GM19099 (cell line): ENCODE results near the gene PUSL1.

Experiments
- POLR2A ChIP-seq: IDR thresholded peaks from 3 replicates; pipeline ENCODE4 v1.6.1; 2011; ENCODE audit warnings: low read depth; ENCODE audit not compliant: insufficient read length; ENCODE audit errors: extremely low read depth

PUSL1 gene

DNA sequence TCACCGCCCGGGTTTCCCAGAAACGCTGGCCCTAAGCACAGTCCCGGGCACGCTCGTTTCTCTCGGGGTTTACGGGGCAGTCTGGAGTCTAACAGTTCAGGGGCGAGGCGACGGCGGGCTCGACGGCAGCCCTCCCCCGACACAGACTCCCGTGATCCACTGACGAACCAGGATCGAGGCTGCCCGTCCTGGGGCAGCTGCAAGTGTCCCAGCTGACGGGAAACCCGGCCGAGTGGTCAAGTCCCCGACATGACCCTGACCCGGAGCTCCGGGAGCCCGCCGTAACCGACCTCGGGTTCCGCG, 35.2 kb upstream of the PUSL1 start:
- TF ChIP-seq POLR2A = no peak

DNA sequence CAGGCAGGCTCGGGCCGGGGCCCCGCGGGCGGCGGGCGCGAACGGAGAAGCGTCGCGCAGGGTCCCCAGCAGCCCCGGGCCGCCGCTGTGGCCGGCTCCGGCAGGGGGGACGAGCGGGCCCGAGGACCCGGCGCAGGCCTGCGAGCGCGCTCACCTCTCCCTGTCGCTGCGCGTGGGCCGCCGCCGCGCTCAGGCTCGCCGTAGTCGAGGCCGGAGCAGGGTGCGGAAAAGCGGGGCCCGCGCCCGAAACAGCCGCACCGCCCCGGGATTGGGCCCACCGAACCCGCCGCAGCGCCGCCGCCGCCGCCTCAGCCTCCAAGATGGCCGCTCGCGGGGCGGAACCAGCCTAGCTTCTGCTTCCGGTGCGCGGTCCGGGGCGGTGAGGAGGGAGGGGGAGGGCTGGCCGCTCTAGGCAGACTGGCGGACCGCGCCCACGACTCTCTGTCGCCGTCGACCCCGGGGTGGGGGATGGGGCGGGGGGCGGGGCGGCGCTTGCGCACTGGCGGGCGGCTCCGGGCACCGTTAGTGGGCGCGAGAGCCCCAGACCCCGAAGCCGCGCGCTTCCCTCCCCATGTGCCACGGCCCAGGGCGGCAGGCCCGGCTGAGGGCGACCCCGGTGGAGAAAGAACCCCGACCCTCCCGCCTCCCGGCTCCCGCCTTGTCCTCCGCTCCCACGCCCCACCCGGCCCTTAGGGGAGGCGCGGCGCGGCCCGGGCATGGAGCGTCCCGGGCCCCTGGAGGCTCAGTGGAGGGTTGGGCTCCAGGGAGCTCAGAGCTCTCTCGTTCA, 34.7 kb upstream of the PUSL1 start, which contains the start of gene UBE2J2:
UBE2J2 (minus strand) TSS at position 343 of the 787 bp plus-strand sequence. CDS start 5,862 bp downstream, outside the sequence.
- peak; percentile 90 for TF ChIP-seq POLR2A

DNA sequence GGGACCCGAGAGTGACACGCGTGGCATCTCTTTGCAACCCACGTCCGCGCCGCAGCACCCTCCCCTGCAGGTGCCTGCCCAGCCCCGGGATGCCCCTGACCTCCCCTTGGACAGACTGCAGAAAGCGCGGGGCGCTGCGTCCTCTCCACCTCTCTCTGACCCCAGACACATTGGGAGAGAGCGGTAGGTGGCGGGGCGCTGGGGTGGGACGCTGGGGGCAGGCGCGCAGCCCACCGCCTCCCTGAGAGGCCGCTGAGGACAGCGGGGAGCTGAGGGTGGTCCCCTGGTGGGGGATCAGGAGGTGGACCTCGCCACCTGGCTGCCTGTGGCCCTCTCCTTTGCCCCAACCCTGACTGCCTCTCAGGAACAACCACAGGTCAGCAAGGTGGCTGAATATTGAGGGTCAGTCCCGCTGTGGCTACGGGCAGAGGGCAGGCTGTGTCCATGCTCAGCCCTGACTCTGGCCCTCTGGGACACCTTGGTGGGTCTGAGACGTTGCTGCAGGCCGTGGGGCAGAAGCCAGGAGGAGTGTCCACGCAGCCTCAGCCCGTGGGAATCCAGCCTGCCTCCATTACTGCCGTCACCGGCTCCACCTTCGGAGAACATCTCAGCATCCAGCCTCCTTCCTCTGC, 34.0 kb upstream of the PUSL1 start:
- no peak for TF ChIP-seq POLR2A

DNA sequence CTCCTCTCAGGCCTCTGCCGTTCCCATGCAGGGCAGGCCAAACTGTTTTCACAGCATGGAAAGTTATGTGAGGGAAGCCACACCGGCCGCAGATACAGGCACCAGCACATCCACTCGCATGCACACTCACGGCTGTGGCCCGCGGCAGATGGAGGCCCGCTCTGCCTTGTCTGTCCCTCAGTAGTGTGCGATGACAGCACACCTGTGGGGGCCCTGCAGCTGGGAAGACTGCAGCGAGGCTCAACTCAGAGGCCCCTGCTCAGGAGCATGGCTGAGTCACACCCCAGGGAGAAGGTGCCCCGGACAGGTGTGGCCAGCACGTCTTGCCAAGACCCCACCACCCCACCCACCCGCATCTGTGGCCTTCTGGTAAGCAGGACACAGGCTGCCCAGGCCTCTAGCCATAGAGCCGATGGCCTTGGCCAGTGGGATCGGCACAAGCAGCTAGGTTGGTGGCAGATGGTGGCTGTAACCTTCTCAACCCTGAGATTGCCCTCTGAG, 33.4 kb upstream of the PUSL1 start:
- TF ChIP-seq POLR2A = no peak

DNA sequence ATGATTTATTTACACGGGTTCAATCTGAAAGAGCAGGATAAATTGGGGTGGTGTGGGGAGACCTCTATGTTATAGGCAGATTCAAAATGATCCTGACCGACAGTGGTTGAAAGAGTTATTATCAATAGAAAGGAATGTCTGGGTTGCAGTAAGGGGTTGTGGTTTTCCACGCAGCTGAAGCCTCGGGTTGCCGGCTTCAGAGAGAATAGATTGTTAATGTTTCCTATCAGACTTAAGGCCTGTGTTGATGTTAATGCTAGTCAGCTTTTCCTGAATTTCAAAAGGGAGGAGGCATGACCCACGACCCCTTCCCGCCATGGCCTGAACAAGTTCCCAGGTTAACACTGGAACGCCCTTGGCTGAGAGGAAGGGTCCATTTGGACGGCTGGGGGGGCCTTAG, 32.6 kb upstream of the PUSL1 start:
- no peak for TF ChIP-seq POLR2A

DNA sequence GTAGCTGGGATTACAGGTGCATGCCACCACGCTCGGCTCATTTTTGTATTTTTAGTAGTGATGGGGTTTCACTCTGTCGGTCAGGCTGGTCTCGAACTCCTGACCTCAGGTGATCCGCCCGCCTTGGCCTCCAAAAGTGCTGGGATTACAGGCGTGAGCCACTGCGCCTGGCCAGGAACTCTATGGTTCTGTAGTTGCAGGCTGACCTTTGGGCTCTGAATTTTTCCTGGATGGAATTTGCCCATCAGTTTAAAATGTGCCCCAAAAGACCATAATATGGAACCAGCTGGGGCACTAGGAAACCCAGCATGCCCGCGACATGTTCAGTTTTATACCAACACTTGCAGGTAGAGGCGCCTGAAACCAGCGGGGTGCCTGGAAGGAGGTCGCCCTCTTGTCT, 29.8 kb upstream of the PUSL1 start:
- no peak for TF ChIP-seq POLR2A

DNA sequence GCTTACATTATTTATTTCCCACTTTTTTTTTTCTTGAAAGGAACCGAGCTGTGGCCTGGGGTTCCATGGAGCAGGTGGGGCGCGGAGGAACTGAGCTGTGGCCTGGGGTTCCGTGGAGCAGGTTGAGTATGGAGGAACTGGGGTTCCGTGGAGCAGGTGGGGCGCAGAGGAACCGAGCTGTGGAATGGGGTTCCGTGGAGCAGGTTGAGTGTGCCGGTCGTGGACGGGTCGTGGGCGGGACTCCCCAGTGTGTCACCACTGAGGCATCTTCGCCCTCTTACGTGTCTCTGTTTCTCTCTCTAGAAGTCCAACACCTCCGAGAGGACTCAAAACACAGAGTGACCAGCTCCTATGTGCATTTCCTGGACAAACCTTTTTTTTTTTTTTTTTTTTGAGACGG, 29.4 kb upstream of the PUSL1 start:
- TF ChIP-seq POLR2A = no peak

DNA sequence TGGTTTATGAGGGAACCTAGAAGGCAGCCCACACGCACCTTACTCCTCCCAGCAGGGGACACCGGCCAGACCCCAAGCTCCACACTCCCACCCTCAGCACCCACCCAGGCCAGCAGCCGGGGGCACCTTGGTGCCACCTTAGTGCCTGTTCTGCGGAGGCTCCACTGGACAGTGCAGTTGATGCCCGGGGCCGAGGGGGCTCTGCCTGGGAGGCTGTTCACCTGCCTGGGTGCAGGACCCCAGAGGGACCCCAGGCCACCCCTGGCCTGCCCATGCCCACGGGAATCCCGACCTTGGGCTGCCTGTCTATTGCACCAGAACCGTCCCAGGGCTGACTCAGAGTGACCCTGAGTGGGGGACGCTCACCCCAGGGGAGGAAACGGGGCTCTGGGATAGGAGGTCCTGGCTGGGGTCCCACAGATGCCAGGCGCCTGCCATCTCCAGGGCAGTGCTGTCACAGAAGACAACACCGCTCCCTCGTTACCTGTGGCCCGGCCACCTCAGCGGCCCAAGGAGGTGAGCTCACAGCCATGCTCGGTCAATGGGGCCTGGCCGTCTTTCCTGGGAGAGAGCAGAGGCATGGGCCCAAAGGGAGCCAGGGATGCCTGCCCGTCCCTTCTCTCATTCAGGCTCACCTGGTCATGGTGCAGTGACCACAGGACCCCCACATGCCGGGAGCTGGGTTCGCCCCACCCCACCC, 27.5 kb upstream of the PUSL1 start:
- TF ChIP-seq POLR2A = no peak

DNA sequence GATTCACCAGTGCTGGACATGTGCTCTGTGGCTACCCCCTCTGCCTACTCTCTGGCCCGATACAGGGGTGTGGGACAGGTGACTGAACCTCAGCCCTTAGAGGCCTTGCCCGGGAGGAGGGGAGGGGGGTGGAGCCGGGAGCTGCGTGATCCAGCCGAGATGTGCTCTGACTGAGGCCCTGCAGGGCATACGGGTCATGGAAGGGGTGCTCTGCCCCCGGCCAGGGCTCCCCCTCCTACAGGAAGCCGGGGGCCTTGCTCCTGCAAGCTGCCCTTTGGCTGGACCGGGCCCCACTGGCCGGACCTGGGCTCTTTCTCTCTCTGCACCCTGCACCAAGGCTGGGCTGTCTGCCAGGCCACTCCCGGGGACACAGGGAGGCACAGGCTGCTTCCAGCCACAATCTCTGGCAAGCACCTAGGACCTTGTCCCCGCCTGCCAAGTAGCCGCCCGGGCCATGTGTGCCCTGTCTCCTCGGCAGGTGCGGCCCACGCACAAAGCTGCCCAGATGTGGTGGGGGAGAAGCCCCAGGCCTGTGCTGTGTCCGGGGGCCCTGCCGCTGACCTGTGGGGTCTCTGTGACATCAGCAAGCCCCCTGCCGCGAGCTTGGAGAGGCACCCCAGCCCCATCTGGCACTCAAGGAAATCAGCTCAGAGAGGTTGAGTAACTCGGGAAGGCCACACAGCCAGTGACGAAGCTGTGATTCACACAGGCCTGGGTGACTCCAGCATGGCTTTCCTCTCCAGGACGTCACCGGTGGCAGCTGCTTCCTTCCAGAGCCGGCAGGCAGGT, 26.7 kb upstream of the PUSL1 start:
- TF ChIP-seq POLR2A = no peak

DNA sequence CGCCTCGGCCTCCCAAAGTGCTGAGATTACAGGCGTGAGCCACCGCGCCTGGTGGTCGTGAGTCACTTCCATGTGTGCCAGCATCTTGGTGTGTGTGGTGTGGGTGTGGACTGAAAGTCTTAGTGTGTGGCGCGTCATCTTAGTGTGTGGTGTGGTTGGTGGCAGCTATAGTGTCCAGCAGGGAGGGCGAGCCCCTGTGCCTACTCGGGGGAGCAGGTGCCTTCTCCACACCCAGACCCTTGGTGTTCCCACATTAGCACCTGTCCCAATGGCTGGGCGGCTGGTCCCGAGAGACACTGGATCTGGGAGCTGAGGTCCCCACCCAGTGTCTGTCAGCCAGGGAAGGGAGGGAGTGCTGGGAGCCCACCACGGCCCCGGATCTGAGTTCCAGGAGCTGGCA, 25.4 kb upstream of the PUSL1 start:
- TF ChIP-seq POLR2A = no peak

DNA sequence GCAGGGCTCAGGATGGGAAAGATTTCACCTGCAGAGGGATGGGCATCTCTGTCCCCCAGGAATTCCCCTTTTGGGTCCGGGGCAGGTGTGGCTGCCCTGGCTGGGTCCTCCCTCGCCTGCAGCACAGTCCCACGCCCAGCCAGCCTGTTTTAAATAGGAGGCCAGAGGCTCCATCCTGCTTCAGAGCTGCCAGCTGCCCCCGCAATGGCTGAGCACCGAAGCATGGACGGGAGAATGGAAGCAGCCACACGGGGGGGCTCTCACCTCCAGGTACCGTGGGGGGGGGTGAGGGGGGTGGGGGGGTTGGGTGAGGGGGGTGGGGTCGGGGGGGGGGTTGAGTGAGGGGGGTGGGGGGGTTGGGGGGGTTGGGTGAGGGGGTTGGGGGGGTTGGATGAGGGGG, 24.6 kb upstream of the PUSL1 start:
- no peak for TF ChIP-seq POLR2A

DNA sequence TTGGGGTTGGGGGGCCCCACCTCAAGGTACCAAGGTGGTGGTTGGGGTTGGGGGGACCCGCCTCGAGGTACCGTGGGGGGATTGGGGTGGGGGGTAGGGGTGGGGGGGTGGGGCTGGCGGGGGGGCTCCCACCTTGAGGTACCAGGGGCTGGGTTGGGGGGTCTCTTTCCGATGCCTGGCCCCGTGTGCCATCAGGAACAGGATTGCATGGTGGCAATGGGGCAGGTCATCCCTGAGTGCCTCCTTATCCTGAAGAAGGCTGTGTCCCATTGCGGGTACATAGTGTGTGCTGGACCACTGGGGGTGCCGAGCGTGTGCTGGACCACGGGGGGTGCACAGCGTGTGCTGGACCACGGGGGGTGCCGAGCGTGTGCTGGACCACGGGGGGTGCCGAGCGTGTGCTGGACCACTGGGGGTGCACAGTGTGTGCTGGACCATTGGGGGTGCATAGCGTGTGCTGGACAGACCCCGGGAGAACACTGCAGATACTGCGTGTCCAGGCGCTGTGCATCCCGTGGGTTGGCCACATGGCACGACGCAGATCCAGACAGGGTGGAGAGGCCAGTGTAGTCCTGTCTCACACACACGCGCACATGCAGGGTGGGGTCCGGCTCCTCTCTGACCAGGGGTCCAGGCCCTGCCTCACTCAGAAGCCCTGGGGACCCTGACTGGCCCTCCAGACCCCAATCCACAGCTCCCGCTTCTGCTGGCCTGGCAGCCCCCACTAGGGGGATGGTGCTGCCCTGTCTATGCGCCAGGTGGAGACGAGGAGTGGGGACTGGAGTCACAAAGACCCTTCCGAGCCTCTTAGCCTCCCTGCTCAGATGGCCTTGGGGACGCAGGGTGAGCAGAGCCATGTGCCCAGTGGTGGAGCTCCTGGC, 23.9 kb upstream of the PUSL1 start:
- no peak for TF ChIP-seq POLR2A

DNA sequence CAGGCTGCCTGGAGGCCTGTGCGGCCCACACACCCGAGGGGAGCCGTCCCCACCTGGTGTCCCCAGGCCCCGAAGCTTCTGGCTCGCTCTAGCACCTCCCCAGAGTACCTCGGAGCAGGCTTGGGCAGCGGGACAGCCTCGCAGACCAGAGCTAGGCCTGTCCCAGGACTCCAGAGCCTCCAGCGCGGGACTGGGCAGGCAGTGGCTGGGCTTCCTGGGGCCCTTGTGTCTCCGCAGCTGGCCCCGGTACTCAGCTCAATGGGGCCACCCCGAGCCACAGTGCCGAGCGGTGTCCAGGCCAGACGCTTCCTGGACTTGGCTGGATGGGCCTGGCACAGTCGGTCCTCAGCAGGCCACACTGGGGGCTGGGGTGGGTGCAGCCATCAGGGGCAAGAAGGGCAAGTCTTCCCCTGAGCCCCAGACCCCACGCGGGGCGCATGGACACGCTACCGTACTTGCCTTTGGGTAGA, 23.3 kb upstream of the PUSL1 start:
- TF ChIP-seq POLR2A = no peak
